Adipose tissue (tissue), 3 donors: ENCODE data around the gene TMEM182. TPM values are rescaled to one million over a fixed set of nuclear protein-coding genes. Genes with fewer than 3 reads are reported as not detected.

Source experiments
- H3K27ac ChIP-seq: one replicate; pipeline ENCODE4 v1.5.1; 2013; ENCODE audit warnings: low read depth, low read length
- WGBS, 3 donors: extraction: QIAGEN DNeasy Blood & Tissue Kit; methylation state at CpG; one replicate each; pipeline ENCODE4 v1.1.7; 2013; 5-methylcytosine and 5-hydroxymethylcytosine counted together
- polyA plus RNA-seq, 3 donors: library from polyadenylated mRNA; stranded (reverse); fragments of 200-250 nt; gene quantifications; one replicate each; pipeline ENCODE4 v1.2.3, GENCODE V29; 2013
- donor health status: healthy with polysubstance abuse.
- donor health status: Bipolar disorder and iron deficiency.
- donor health status: healthy.

Gene TMEM182
- polyA plus RNA-seq, 3 donors: 0.97 to 2.5 (median 1.3) TPM

DNA sequence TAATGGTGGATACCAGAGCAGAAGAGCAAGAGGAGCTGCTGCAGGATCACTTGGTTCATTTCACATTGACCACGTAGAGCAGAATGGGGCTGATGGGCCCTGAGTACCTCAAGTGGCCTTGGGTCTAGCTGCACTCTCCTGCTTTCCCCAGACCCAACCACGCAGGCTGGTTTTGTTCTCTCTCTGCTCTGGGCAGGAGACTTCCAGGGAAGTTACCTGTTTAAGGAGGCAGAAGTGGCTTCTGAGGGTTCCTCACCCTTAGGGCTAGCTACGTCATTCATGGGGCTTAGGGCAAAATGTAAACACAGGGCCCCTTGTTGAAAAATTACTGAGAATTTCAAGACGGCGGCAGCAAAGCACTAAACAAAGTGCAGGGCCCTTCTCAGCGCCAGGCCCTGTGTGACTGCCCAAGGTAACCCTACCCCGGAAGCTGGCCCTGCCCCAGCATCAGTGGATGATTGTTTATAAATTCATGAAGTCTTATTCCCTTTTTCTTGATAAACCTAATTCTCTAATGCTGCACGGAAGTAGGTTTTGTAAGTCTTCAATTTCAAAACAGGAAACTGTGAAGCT is 75.9 kb downstream of the TMEM182 start:
- no peak overlapping the region for H3K27ac ChIP-seq
- 66 to 83% (median 76%) methylated on average over 8 of the region's 8 CpGs for WGBS, 3 donors

GRCh38 chr2:102839668-102840388 is 78.0 kb downstream of the TMEM182 start:
- 31 to 38% (median 36%) methylated on average over 8 of the region's 8 CpGs for WGBS, 3 donors
- H3K27ac ChIP-seq: no peak overlapping the region

- 51 to 55% (median 54%) methylated on average over 19 of the region's 19 CpGs for WGBS, 3 donors
- no peak overlapping the region for H3K27ac ChIP-seq
These were observed 79.4 kb downstream of the TMEM182 start for GRCh38 chr2:102841107-102841840.

- WGBS, 3 donors: 50 to 60% (median 55%) methylated on average over 4 of the region's 4 CpGs
- no peak overlapping the region for H3K27ac ChIP-seq
These were observed 82.1 kb downstream of the TMEM182 start for GRCh38 chr2:102843764-102844443.

DNA sequence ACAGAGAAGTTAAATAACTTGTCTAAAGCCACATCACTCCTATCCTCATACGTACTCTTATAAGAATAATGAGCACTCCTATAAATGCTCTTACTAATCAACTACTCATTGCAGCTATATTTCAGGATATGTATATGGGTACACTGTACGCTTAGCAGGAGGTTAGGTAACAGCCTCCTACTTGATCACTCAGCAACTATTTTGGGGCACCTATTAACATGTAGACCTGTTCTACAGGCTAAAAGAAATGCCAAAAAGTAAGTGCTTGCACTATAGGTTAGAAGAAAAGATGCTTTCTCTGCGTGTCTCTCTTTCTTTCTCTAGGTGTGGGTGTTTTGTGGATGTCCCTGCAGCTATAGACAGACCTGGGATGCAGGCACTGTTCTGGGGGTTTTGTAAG is 83.1 kb downstream of the TMEM182 start:
- 92 to 97% (median 95%) methylated on average over 3 of the region's 3 CpGs for WGBS, 3 donors
- H3K27ac ChIP-seq: no peak overlapping the region

- H3K27ac ChIP-seq: no peak overlapping the region
- WGBS, 3 donors: 2 to 3% (median 2%) methylated on average over 12 of the region's 12 CpGs
These were observed 86.6 kb downstream of the TMEM182 start for GRCh38 chr2:102848366-102848839.

DNA sequence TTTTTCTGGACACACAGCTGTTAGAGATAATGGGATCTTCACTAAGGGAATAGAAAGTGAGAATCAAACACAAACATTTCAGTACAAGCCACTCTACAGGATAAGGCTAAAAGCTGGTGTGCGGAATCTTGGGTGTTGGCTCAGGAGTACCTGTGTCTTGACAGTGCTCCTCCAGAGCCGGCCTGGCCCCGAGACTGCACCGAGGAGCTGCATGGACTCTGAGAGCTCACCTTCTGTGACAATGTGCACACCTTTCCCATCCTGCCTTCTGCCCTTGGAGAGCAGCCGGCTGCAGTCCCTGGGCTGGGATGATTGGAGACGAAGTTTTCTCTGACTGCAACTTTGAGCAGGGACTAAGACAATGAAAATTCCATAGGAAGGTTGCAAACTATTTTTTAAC is 89.1 kb downstream of the TMEM182 start:
- 67 to 84% (median 82%) methylated on average over 6 of the region's 6 CpGs for WGBS, 3 donors
- no peak overlapping the region for H3K27ac ChIP-seq

DNA sequence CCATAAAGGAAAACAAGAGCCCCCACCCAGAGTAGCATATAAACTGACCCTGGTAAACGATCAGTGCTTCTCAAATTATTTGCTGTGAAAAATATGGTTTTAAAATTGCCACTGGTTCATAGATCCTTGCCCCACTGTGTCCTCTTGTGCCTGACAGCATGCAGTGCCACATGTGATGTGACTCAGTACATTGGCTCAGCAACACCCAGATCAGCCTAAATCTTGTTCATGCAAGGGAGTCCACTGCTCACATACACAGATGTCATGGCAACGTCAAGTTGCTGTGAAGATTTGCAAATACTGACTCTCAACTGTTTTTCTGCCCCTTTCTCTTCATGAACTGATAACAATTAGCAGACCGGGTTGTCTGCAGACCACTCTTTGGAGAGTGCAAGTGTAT is 91.0 kb downstream of the TMEM182 start:
- H3K27ac ChIP-seq: no peak overlapping the region
- 87 to 90% (median 87%) methylated on average over 3 of the region's 3 CpGs for WGBS, 3 donors

Other genes starting within 250 kb of the TMEM182 start
- under 1 TPM in 2 of 3 donors, not detected in 1; 0.11 to 0.59 TPM for gene SLC9A2, start 142.5 kb upstream of the TMEM182 start, polyA plus RNA-seq